Upper lobe of left lung (tissue), 4 donors: ENCODE measurements around the gene ZFHX3.

Source experiments
- CTCF ChIP-seq, 6 experiments: fragments of 450-650 bp in 4 of 6; fragments of 200-600 bp in 2 of 6; sonication (generic) in 2 of 6; IDR thresholded peaks; one replicate each; pipeline ENCODE4 v1.5.1; 2016 to 2019; ENCODE audit warnings: antibody characterized with exemption in 6 of 6
- POLR2A ChIP-seq, 4 donors: fragments of 450-650 bp; IDR thresholded peaks; one replicate each; pipeline ENCODE4 v1.5.1; 2016 to 2017; ENCODE audit warnings: antibody characterized with exemption in 4 of 4, mild to moderate bottlenecking in 2 of 4
- POLR2AphosphoS5 ChIP-seq, 2 donors: sonication (generic); formaldehyde crosslinking; IDR thresholded peaks; one replicate each; pipeline ENCODE4 v1.5.1; 2017; ENCODE audit warnings: antibody characterized with exemption in 2 of 2

- TF ChIP-seq CTCF (IDR thresholded peaks at IDR 0.05) (no peak), POLR2A (IDR thresholded peaks at IDR 0.05) (no peak), POLR2AphosphoS5 (IDR thresholded peaks at IDR 0.05) (peak; percentile 68 to 83)
These were observed 61.9 kb downstream of the ZFHX3 start for GRCh38 chr16:72985995-72986394.
